ENCODE measurements around the gene WDR27.
"Not testable (repeated sequence)": the region's sequence is repeated elsewhere in the genome, so short reads cannot be mapped to it uniquely, and the experiment has no call there.

Gene WDR27

DNA sequence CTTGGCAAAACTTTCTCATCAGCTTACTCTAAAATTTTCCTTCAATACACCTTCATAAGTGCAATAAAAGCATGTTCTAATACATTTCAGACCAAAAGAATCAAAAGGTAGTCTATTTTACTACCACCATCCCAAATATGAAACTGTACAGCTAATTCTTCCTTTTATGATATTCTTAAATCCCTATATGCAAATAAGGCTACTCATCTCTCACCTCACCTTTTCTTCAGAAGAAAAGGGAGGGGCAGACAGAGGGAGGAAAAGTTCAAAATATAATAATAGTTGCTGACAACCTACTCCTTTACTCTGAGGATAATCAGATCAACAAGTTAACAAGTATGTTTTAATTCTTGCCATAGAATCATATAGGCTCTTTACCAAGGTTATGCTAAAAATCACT lies 7.5 kb upstream of the WDR27 start:
- DNase-seq = no peak

DNA sequence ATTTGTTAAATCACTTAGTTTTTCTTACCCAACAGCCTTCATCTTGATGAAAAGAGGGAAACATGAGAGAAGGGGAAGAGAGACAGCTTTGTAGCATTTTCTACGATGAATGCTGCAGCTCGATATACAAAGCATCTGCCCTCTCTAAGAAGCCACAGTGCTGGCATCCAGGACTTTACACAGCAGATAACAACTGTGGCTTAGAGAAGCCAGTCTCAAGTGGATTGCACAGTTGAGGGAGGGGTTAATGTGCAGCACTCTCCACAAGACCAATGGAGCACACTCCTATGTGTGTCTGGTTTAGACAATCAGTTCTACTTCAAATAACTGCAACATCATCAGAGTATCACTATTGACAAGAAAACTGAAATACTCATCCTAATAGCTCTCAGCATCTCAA lies 5.9 kb upstream of the WDR27 start:
- DNase-seq = no peak

DNA sequence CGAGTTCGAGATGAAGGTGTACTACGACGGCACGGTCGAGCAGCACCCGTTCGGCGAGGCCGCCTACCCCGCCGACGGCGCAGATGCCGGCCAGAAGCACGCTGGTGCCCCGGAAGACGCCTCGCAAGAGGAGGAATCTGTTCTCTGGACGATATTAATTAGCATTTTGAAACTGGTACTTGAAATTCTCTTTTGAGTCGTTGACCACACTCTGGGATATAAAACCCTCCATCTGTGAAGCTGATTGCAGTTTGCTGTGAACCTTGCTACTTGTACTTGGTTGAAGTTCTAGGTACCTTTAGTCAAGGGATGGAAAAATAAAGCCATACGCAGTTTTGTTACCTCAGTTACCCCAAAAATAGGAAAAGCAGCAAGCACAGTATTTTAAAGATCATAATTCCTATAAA lies 1.0 kb upstream of the WDR27 start:
- DNase-seq = no peak

DNA sequence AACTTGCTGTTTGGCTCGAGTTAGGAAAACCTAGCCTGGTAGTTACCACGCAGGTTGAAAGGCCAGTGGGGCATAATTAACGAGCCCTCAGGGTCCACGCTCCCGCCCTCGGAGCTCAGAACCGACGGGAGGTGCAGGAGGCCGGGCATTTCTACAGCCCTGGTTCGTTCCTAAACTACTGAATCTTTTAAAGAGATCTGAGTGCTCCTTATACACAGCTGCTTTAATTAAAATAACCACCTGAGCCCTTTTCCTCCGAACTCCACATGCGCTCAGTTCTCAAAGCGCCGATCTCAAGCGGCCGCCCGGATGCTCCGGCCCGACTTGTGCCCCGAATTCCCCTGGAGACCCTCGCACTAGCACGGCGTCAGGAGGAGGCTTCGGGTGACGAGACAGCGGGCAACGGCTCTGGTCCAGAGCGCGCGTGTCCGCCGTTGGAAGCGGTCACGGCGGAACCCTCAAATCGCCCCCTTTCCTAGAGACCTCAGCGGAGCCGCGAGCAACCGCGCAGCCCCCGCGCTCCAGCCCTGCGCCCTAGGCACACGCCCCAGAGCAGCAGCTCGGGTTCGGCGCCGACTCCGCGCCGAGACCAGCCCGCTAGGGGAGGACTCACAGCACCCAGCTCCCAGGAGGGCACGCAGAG lies 397 bp downstream of the WDR27 start:
- no peak for DNase-seq

DNA sequence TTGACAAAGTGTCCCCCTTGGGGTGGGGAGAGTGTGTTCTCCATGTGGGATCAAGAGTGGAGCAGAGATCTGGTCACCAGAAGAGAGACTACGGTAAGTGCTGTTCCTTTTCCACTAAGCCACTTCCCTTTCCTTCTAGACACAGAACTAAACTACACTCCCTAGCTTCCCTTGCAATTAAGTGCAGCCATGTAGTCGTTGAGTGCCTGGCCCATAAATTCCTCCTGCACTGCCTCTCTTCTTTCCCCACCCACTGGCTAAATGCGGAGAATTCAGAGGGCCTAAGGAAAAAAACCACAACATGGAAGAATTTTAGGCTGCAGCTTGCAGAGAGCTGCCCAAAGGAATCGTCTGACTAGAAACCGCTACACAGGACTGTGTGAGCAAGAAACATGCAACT lies 1.5 kb downstream of the WDR27 start:
- DNase-seq = peak; percentile 37

DNA sequence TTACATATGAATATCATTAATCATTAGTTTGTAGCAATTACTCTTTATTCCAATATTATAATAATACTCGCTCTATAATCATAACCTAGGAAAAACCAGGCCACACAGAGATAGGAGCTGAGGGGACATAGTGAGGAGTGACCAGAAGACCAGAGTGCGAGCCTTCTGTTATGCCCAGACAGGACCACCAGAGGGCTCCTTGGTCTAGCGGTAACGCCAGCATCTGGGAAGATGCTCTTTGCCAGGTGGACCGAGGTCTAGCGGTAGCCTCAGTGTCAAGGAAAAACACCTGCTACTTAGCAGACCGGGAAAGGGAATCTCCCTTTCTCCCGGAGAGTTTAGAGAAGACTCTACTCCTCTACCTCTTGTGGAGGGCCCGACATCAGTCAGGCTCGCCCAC lies 4.7 kb downstream of the WDR27 start:
- DNase-seq = not testable (repeated sequence)

DNA sequence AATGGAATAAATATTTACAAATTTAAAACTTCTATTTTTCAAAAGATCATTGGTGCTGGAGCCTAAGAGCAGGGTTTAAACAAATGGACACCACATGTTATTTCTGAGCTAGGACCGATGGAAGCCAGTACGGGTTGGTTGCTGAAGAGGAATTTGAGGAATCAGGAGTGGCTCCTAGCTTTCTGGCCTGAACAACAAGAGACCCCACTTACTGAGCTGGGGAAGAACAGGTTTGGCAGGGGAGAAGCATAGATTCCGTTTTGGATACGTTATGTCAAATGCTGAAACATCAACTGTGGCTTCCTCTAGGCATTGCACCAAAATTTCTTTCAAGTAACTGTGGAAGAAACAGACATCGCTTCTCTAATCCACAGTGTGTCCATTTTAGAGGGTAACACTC lies 6.7 kb downstream of the WDR27 start:
- no peak for DNase-seq

DNA sequence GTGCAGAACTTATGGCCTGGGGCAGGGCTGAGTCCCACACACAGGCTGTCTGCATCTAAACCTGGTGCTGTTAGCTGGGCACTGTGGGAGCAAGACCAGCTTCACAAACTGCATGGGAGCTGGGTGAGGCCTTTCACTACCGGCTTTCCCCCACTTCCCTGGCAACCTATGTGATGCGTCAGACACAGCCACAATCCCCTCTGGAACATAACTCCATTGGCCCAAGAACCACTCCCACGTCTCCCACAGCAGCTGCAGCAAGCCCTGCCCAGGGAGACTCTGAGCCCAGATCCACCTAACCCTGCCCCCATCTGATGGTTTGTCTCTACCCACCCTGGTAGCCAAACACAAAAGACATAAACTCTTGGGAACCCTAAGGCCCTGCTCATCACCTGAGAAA lies 9.3 kb downstream of the WDR27 start:
- DNase-seq = no peak

DNA sequence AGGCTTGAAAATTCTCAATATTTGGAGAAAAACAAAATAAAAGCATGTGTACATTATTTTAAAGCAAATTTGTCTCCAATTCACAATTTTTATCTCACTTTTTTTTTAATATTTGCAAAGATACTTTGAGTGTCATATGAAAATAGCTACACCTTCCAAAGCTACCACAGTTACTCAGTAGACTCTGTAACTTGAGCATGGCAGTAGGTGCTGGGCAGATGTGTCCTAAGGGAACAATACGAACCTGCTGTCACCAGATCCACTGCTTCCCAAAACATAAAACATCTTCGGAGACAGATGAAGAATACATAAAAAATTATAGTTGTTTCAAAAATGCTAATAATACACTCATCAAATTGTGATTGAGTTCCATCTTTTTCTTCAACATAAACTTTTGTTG lies 10.6 kb downstream of the WDR27 start:
- no peak for DNase-seq

DNA sequence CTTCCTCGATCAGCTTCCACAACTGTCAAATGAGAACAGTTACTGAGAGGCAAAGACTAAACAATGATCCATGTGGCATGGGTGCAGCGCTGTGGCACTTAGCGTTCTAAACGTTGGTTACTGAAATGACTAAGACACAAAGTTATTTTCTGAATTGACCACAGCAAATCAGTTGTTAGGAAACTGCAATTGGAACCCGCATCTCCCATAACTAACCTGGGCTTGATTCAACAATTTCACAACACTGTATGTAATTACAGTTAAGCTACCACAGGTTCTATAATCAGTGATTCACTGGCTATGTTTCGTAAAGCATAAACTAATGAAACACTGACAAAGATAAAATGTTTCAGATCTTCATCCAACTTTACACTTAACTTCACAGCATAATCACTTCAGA lies 12.5 kb downstream of the WDR27 start:
- no peak for DNase-seq

DNA sequence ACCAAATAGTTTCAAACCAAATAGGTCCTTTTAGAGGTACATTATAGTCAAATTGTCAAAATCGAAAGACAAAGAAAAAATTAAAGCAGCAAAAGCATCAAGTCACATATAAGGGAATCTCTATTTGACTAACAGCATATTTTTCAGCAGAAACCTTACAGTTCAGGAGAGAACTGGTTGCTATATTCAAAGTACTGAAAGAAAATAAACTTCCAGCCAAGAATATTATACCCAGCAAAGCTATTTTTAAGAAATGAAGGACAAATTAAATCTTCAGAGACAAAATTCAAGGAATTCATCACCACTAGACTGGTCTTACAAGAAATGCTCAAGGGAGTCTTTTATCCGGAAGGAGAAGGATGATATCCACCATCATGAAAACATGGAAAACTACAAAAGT lies 16.0 kb downstream of the WDR27 start:
- DNase-seq = no peak

DNA sequence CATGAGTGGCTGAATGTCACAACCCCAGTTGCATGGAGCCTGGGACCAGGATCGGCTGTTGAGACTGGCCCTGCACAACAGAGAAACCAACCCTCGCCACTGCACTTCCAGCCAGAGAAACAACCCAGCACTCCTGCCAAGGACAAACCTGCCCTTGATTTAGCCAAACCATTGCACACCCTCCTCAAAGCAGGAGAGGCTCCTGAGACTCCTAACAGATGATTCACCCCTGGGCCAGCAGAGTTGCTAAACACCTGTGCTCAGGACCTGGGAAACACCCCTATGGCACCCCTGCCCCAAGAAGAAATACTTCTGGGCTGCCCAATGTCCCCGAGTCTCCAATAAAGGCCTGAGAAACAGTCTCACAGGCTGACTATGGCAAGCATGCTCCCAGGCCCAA lies 17.8 kb downstream of the WDR27 start:
- no peak for DNase-seq

DNA sequence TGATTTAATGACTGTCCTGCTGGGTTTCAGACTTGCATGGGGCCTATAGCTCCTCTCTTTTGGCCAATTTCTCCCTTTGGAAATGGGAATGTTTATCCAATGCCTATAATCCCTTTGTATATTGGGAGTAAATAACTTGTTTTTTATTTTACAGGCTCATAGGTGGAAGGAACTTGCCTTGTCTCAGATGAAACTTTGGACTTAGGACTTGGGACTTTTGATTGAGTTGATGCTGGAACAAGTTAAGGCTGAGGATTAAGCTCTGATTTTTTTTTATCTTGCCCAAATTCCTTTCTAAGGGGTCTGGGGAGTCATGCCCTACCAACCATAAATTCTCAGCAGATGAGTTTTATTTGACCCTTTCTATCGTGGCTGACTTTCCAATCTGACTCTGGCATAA lies 23.5 kb downstream of the WDR27 start:
- DNase-seq = no peak

DNA sequence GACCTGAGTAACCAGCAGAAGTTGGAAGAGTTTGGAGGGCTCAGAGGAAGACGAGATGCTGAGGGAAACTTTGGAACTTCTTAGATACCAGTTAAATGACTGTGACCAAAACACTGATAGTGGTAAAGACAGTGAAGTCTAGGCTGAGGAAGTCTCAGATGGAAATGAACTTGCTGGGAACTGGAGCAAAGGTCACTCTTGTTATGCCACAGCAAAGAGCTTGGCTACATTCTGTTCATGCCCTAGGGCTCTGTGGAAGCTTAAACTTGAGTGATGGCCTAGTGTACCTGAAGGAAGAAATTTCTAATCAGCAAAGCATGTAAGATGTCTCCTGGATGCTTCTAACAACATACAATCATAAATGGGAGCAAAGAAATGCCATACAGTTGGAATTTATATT lies 24.7 kb downstream of the WDR27 start:
- no peak for DNase-seq

DNA sequence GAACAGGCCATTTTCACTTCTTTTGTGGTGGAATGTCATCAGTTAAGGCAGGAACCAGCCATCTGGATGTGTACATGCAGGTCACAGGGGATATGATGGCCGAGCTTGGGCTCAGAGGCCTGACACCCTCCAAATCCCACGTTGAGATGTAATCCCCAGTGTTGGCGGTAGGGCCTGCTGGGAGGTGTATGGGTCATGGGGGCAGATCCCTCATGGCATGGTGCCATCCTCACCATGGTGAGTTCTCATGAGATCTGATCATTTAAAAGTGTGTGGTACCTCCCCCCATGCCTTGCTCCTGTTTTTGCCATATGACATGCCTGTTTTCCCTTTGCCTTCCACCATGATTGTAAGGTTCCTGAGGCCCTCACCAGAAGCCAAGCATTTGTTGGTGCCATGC lies 26.8 kb downstream of the WDR27 start:
- no peak for DNase-seq

DNA sequence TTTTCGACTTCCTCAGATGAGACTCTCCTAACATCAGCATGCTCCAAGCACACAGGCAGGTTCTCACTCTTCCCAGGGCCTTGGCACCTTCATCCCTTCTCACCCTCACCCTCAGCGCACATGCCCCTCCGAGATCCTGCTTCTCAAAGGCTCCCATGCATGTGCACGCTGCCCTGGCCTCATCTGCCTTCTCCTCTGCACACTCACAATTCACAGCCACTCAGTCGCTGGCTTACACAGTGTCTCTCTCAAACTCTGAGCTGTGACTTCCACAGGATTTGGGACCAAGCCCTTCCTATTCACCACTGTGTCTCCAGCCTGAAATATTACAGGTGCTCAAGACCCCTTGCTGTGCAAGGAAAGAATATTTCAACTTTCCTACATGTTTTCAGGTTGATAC lies 30.3 kb downstream of the WDR27 start:
- DNase-seq = no peak

DNA sequence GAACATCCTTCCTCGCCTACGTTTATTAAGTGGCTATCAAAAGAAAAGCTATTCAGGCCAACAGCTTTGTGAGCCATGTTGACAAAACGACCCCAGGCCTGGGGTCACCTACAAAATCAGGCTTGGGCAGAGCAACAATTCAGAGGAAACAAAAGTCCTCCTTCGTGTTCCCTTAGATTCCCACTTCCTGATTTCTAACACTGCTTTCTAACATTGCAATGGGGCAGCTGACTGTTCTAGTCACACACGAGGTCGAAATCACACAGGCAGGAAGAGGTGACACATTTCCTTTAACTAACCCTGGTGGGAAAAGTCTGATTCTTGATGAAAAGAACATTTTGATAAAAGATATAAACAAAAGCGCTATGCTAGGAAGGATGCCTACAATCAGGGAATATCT lies 31.9 kb downstream of the WDR27 start:
- no peak for DNase-seq

DNA sequence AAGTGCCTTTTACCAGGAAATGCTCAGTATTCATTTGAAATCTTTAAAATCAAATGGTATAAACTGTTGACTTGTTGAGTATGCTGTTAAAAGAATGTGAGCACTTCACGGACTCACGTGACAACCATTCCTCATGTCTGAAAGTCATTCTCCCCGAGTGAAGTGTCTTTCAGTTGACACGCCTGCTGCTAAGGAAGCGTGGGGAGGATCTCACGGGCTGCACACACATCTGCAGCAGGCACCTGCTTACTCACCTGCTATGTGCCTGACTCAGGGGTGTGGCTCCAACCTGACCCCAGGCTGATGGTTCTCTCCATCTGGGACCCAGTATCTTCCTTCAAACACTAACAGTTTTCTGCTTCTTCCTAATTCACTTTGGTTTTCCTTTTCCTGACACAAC lies 32.7 kb downstream of the WDR27 start:
- no peak for DNase-seq

DNA sequence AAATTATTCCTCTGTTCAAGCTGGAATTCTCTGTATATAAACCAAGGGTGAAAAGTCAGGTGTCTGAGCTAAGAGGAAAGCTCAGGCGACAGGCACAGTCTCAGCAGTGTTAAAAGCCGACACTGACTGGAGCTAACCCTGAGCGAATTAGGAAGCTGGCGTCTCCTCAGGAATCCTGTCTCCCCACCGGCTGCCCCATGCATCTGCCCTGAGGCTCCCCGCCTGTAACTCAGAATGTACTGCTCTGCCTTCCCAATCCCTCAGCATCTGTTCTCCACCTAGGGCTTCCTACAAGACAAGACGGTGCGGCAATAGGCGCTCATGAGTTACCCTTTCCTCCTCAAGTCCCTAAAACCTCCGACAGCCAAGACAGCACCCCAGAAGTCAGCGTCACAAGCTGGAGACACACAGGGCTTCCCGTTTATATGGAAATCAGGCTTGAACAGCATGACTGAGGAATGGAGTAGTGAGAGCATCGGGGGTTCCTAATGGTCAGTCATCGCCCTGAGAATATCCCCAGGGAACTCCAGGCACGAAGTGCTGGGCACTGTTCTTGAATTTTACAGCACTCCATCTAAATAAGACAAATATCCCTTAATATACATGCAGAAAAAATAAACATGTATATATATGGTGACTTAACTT lies 33.5 kb downstream of the WDR27 start:
- no peak for DNase-seq

DNA sequence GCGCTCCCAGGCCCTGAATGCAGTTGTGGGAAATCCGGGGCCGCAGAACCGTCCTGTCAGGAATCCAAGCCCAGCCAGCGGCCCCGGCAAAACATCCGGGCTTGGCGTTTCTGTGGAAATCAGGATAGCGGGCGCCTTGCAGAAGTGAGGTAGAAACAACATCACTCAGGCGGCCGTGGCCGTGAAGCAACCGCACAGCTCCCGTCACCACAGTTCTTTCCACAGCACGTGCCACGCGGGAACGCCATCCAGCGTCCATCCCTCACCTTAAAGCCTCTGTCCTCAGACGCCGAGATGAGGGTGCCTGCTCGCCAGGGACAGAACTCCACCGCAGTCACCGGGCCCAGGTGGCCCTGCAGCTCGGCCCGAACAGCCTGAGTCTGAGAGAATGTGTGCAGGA lies 34.1 kb downstream of the WDR27 start:
- no peak for DNase-seq

DNA sequence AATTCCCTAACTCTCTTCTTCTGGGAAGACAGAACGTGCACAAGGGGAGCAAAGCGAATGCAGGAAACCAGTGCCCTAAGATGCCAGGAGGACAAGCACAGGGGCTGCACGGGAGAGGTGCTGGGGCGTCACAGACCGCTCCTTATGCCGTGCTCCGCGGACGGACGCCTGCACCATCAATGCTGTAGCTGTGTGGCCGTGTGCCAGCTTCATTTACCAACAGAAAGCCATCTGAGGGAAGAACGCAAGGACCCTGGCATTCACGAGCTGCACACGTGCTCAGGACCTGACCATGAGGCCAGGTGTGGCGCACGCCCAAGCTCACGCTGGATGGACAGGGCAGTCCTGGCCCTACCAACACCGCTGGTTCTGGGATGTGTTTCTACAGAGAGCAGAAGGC lies 35.4 kb downstream of the WDR27 start:
- no peak for DNase-seq

DNA sequence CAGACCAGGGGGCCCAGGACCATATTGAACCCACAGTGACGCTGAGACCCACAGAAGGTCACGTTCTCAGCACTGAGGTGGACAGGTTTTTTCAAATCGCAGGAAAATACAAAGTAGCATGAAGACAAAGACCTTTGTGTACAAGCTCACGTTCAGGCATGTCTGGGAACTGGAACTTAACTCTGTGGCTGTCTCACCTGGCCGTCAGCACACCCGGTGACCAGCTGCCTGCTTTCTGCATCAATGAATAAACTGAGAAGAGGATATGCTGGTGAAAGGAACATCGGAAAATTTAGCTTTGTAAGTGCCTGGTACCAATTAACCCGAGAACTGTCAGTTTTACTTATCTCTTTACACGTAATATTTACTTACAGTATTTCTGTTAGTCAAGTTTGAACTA lies 36.5 kb downstream of the WDR27 start:
- DNase-seq = no peak

DNA sequence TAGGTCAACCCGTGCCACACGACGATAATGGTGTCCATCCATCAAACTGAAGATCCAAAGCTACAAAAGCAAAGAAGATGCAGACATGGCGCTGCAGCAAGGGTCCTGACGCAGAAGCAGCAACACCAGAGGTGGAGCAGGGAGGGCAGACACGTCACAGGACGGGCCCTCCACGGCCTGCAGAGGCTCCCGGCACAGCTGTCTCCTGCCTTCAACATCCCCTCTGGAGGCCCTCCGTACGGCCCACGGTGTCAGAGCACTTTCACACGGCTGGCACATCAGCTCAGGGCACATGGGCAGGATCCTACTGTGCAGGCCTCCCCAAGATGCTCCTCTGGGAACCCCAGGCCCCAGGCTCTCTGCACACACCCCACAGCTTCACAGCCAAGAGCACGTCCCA lies 37.6 kb downstream of the WDR27 start:
- no peak for DNase-seq

DNA sequence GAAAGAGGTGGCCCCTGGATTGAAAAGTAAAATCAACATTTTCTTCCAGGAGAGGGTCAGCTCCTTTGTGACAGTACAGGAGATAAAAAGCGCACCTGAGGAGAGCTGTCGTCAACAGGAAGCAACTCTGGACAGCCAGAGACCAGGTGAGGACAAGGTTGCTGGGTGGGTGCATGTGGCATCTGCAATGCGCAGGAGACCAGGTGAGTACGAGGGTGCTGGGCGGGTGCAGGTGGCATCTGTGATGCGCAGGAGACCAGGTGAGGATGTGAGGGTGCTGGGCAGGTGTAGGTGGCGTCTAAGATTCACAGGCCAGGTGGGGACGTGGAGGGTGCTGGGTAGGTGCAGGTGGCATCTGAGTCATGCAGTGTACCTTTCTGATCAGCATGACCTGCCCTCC lies 38.4 kb downstream of the WDR27 start:
- DNase-seq = no peak

DNA sequence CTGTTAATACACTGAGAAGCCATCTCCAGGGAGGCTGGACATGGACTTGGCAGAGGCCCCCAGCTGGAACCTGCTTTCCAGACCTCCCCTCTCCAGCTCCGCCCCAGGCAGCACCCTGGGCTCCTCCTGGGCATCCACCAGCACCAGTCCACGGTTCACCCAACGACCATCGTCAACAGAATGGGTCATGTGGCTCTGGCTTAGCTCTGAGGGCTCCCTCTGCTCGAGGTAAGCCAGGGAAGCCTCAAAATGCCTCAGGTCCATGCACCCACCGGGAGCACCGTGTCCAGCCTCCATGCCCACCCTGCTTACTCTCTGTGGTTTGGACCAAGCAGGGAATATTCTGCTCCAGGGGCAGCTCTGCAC lies 40.5 kb downstream of the WDR27 start:
- DNase-seq = no peak
